HepG2 (cell line): ENCODE measurements around the gene ACTN1. TPM values are rescaled to one million over a fixed set of nuclear protein-coding genes. Genes with fewer than 3 reads are reported as not detected.
A peak's percentile ranks its signal among the peaks of the same experiment; 100 is the strongest.

Source experiments
- GABPA ChIP-seq, 2 experiments: IDR thresholded peaks; 2 replicates each; pipeline ENCODE4 v1.6.1; 2011 to 2016; ENCODE audit warnings: low read depth in 2 of 2, low read length in 1 of 2, missing biosample characterization in 1 of 2, missing genetic modification characterization in 1 of 2
- GLI4 ChIP-seq: sonication (generic); formaldehyde crosslinking; IDR thresholded peaks from 2 replicates; pipeline ENCODE4 v1.5.1; 2020; ENCODE audit warnings: missing genetic modification reagents, mild to moderate bottlenecking, moderate library complexity, borderline replicate concordance
- PAF1 ChIP-seq: IDR thresholded peaks from 2 replicates; pipeline ENCODE4 v1.6.1; 2016; ENCODE audit warnings: missing genetic modification reagents, missing compliant biosample characterization
- ZNF30 ChIP-seq: sonication (generic); formaldehyde crosslinking; IDR thresholded peaks from 2 replicates; pipeline ENCODE4 v1.5.0; 2020; ENCODE audit warnings: mild to moderate bottlenecking, missing genetic modification reagents
- ZNF879 ChIP-seq: sonication (generic); formaldehyde crosslinking; IDR thresholded peaks from 2 replicates; pipeline ENCODE4 v1.8.1; 2023; ENCODE audit warnings: missing genetic modification reagents
- ZSCAN21 ChIP-seq: sonication (generic); formaldehyde crosslinking; IDR thresholded peaks from 2 replicates; pipeline ENCODE4 v1.8.0; 2022; ENCODE audit warnings: mild to moderate bottlenecking, missing genetic modification reagents, moderate library complexity, borderline replicate concordance
- polyA plus RNA-seq, 8 experiments: library from polyadenylated mRNA; depleted of rRNA in 3 of 8; stranded (reverse) in 7 of 8; unstranded in 1 of 8; fragments of >200 nt; fragmentation: Illumina TruSeq in 4 of 8; extraction: Trizol in 4 of 8; gene quantifications; 2 replicates each; pipeline versions ENCODE4 v1.2.1 to v1.2.3, GENCODE V29; 2011 to 2016; ENCODE audit warnings: low read depth in 4 of 8, missing spikeins in 1 of 8, mixed read lengths in 1 of 8; ENCODE audit not compliant: insufficient read depth in 1 of 8
- total RNA-seq, 5 experiments: library from RNA; depleted of rRNA; stranded (reverse); fragments of >200 nt; fragmentation: Illumina TruSeq; extraction: Trizol; gene quantifications; 2 replicates each; pipeline ENCODE4 v1.2.3, GENCODE V29; 2016; ENCODE audit warnings: low read depth in 1 of 5
- TF ChIP-seq, protein P1 (sequence below): sonication (generic); formaldehyde crosslinking; IDR thresholded peaks from 2 replicates; pipeline ENCODE4 v1.4.0; 2020; ENCODE audit warnings: missing genetic modification reagents, borderline replicate concordance
- TF ChIP-seq, protein P2 (sequence below): sonication (generic); formaldehyde crosslinking; IDR thresholded peaks from 2 replicates; pipeline ENCODE4 v1.4.0; 2020; ENCODE audit warnings: low read depth, missing genetic modification reagents
- TF ChIP-seq, protein P3 (sequence below): sonication (generic); formaldehyde crosslinking; IDR thresholded peaks from 2 replicates; pipeline ENCODE4 v1.4.0; 2020; ENCODE audit warnings: mild to moderate bottlenecking, missing genetic modification reagents

The ACTN1 gene
- total and polyA plus RNA-seq, 2 of the 13 experiments (the other 11 are each of a cell fraction or from before 2014, with no cell fraction given), result 58.6 to 162 TPM

DNA sequence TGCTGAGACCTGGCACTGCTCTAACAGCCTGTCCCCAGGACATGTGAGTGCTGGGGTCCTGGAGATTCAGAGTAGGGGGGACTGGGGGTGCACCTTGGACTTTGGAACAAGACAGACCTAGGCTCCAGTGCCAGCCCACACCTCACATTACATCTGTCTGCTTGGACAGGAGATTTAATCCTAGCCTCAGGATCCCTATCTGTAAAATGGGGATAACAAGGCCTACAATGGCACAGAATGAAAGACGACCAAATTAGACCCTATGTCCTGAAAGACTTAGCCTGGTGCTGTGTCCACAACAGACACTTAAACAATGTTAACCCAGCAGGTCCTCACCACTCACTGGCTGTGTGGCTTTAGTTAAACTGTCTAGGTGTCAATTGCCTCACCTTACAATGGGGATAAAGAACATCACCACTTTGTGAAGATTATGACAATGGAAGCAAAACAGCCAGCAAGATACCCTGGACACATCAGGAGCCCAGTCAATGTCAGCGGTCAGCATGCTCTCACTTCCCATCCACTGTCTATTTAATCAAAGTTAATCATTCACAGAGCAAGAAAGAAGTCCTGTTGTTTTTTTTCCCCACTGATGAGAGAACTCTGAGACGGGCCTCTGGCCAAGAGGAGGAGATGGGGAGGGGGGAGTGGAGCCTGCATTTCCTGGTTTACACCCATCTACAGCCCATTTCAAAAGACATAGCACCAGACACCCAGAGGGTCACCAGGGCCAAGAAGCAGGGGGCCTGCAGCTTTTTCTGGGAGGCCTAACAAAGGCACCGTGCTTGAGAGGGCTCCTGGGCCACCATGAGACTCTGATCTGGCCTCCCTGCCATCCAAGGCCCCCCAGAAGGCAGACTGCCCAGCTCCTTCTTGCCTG, 40.6 kb downstream of the ACTN1 start (continued):
- TF ChIP-seq, protein P1, sequence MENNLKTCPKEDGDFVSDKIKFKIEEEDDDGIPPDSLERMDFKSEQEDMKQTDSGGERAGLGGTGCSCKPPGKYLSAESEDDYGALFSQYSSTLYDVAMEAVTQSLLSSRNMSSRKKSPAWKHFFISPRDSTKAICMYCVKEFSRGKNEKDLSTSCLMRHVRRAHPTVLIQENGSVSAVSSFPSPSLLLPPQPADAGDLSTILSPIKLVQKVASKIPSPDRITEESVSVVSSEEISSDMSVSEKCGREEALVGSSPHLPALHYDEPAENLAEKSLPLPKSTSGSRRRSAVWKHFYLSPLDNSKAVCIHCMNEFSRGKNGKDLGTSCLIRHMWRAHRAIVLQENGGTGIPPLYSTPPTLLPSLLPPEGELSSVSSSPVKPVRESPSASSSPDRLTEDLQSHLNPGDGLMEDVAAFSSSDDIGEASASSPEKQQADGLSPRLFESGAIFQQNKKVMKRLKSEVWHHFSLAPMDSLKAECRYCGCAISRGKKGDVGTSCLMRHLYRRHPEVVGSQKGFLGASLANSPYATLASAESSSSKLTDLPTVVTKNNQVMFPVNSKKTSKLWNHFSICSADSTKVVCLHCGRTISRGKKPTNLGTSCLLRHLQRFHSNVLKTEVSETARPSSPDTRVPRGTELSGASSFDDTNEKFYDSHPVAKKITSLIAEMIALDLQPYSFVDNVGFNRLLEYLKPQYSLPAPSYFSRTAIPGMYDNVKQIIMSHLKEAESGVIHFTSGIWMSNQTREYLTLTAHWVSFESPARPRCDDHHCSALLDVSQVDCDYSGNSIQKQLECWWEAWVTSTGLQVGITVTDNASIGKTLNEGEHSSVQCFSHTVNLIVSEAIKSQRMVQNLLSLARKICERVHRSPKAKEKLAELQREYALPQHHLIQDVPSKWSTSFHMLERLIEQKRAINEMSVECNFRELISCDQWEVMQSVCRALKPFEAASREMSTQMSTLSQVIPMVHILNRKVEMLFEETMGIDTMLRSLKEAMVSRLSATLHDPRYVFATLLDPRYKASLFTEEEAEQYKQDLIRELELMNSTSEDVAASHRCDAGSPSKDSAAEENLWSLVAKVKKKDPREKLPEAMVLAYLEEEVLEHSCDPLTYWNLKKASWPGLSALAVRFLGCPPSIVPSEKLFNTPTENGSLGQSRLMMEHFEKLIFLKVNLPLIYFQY (CRISPR knock-in tag), result 0 out of 2 replicates have a peak, but pooled peaks have one; percentile 8
- TF ChIP-seq PAF1 (CRISPR knock-in tag) (no peak), ZSCAN21 (CRISPR knock-in tag) (0 out of 2 replicates have a peak, but pooled peaks have one; percentile 9), ZNF879 (no peak), ZNF30 (no peak), GABPA (IDR thresholded peaks at IDR 0.05; ENCODE audit: low read depth, low read length) (no peak), GABPA (CRISPR knock-in tag; IDR thresholded peaks at IDR 0.05; ENCODE audit: low read depth) (no peak; the same call in 1 of the 2 replicates), GLI4 (no peak)
- TF ChIP-seq, protein P2, sequence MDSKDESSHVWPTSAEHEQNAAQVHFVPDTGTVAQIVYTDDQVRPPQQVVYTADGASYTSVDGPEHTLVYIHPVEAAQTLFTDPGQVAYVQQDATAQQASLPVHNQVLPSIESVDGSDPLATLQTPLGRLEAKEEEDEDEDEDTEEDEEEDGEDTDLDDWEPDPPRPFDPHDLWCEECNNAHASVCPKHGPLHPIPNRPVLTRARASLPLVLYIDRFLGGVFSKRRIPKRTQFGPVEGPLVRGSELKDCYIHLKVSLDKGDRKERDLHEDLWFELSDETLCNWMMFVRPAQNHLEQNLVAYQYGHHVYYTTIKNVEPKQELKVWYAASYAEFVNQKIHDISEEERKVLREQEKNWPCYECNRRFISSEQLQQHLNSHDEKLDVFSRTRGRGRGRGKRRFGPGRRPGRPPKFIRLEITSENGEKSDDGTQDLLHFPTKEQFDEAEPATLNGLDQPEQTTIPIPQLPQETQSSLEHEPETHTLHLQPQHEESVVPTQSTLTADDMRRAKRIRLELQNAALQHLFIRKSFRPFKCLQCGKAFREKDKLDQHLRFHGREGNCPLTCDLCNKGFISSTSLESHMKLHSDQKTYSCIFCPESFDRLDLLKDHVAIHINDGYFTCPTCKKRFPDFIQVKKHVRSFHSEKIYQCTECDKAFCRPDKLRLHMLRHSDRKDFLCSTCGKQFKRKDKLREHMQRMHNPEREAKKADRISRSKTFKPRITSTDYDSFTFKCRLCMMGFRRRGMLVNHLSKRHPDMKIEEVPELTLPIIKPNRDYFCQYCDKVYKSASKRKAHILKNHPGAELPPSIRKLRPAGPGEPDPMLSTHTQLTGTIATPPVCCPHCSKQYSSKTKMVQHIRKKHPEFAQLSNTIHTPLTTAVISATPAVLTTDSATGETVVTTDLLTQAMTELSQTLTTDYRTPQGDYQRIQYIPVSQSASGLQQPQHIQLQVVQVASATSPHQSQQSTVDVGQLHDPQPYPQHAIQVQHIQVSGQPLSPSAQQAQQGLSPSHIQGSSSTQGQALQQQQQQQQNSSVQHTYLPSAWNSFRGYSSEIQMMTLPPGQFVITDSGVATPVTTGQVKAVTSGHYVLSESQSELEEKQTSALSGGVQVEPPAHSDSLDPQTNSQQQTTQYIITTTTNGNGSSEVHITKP (CRISPR knock-in tag), result peak; percentile 49; the same call in 1 of the 2 replicates
- TF ChIP-seq, protein P3, sequence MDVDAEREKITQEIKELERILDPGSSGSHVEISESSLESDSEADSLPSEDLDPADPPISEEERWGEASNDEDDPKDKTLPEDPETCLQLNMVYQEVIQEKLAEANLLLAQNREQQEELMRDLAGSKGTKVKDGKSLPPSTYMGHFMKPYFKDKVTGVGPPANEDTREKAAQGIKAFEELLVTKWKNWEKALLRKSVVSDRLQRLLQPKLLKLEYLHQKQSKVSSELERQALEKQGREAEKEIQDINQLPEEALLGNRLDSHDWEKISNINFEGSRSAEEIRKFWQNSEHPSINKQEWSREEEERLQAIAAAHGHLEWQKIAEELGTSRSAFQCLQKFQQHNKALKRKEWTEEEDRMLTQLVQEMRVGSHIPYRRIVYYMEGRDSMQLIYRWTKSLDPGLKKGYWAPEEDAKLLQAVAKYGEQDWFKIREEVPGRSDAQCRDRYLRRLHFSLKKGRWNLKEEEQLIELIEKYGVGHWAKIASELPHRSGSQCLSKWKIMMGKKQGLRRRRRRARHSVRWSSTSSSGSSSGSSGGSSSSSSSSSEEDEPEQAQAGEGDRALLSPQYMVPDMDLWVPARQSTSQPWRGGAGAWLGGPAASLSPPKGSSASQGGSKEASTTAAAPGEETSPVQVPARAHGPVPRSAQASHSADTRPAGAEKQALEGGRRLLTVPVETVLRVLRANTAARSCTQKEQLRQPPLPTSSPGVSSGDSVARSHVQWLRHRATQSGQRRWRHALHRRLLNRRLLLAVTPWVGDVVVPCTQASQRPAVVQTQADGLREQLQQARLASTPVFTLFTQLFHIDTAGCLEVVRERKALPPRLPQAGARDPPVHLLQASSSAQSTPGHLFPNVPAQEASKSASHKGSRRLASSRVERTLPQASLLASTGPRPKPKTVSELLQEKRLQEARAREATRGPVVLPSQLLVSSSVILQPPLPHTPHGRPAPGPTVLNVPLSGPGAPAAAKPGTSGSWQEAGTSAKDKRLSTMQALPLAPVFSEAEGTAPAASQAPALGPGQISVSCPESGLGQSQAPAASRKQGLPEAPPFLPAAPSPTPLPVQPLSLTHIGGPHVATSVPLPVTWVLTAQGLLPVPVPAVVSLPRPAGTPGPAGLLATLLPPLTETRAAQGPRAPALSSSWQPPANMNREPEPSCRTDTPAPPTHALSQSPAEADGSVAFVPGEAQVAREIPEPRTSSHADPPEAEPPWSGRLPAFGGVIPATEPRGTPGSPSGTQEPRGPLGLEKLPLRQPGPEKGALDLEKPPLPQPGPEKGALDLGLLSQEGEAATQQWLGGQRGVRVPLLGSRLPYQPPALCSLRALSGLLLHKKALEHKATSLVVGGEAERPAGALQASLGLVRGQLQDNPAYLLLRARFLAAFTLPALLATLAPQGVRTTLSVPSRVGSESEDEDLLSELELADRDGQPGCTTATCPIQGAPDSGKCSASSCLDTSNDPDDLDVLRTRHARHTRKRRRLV (CRISPR knock-in tag), result no peak
